Posterior vena cava (tissue), 2 donors: Measurements from ENCODE around the gene ECT2L. TPM values are rescaled to one million over a fixed set of nuclear protein-coding genes. Genes with fewer than 3 reads are reported as not detected.
"Not testable (repeated sequence)": the region's sequence is repeated elsewhere in the genome, so short reads cannot be mapped to it uniquely, and the experiment has no call there.

Experiments
- DNase-seq: peaks from one replicate; pipeline ENCODE4 v3.0.0-alpha.2; 2020; ENCODE audit warnings: low spot score
- intact Hi-C, 2 donors: fragments of 100-400 bp; cut with DNase I; formaldehyde crosslinking; loops; one replicate each; pipeline versions ENCODE4 v1.14.1 to v1.14.2; 2022 to 2023
- total RNA-seq, 2 donors: library from RNA; stranded (reverse); fragmentation: NEBNext Ultra II Directional; extraction: Animal tissue kit (Norgen Biotek cat#: 25700); gene quantifications; one replicate each; pipeline ENCODE4 v1.2.1, GENCODE V29; 2021
- donor health status: DM: yes; HTN: yes; CAD: no.
- donor health status: DM: yes; HTN: yes; CAD: no.

The ECT2L gene
- total RNA-seq, 2 donors from 2014 or later = 0.33 TPM; not detected in 1

DNA sequence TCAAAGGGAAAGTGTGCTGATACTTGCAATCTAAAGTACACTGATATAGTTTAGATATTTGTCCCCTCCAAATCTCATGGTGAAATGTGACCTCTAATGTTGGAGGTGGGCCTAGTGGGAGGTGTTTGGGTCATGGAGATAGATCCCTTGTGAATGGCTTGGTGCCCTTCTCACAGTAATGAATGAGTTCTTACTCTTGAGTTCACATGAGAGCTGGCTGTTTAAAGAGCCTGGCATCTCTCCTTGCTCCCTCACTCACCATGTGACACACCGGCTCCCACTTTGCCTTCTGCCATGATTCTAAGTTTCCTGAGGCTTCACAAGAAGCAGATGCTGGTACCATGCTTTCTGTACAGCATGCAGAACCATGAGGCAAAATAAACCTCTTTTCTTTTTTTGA, 114.1 kb downstream of the ECT2L start:
- intact Hi-C loops = no loop called here
- no peak for DNase-seq

DNA sequence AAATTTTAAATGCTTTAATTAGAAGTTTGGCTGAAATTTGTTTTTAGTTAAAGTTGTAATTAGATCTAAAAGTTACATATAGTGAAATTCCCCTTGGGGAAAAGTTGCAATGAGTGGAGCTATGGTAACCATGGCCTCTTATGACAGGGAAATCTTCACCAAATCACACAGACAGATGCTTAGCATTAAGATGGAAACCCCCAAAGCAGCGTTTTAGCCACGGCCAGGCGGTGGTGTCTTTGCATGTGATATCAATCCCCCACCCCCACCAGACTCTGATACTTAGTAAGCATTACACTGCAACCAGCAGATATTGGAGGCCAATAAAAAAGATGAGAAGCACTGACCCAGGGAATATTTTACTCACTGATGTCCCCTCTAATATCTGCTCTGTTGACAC, 116.4 kb downstream of the ECT2L start:
- no peak for DNase-seq
- intact Hi-C loops = no loop called here

DNA sequence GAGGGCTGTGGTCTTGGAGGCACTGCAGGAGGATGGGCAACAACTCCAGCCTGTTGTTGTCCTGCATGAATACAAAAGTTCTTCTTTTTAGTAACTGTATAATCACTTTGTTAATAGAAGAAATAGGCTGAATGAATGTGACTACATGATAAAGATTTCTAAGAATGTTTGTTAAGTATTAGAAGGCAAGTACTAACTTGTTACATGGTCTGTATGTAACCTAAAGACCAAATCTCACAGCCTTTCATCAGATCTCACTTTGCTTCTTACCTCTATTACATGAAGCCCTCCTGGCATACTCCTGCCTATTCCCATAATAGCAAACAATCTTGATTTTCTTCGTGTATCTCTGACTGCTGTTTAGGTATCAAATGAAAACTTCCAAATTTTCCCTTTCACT, 118.8 kb downstream of the ECT2L start:
- intact Hi-C loops = no loop called here

GRCh38 chr6:138920906-138921305, 125.0 kb downstream of the ECT2L start:
- intact Hi-C loops = no loop called here
- DNase-seq = no peak

More for the DNA sequence above, 118.8 kb downstream of the ECT2L start:
- DNase-seq = no peak

DNA sequence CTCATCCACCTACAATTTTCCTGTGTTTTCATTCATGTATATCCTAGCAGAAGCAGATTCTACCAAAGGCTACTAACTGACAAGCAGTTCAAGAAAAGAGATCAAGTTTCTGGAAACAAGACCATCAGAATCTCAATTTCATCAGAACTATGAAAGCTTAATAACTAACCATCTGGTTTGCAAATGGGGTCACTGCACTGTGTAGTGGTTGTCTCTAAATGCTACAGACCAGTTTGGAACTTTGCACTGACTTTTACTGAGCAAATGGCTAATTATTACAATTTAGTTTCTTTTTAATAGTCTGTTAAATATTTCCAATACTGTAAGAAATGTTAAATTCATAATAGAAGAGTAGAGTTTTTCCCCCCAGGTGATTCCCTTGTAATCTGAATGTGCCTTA, 127.7 kb downstream of the ECT2L start:
- intact Hi-C loops = no loop called here
- DNase-seq = no peak

GRCh38 chr6:138925806-138926205, 129.9 kb downstream of the ECT2L start:
- DNase-seq = no peak
- intact Hi-C loops = no loop called here

- DNase-seq = no peak
- intact Hi-C loops = no loop called here
These were observed 130.7 kb downstream of the ECT2L start for GRCh38 chr6:138926579-138926978.

DNA sequence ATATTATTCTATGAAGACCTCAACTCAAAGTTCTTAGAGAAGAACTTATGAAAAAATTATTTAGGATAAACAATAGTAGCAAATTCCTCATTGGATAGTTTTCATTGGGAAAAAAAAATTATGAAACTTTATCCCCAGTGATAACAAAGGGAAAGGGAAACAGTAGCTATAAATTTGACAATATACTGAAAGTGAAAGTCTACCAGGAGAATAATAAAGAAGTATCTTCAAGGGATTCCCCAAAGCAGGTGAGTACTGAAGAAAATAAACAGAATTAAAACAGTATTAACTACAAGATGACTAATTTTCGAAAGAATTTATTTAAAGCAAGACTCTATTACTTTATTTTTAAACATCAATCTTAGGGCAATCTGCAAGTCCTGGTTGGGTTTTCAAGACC, 135.8 kb downstream of the ECT2L start:
- no peak for DNase-seq
- intact Hi-C loops = no loop called here

DNA sequence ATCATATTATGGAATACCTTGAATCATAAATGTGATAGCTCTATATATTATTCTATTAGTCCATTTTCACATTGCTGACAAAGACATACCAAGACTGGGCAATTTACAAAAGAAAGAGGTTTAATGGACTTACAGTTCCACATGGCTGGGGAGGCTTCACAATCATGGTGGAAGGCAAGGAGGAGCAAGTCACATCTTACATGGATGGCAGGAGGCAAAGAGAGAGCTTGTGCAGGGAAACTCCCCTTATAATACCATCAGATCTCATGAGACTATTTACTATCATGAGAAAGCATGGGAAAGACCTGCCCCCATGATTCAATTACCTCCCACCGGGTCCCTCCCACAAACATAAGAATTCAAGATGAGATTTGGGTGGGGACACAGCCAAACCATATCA, 141.0 kb downstream of the ECT2L start:
- DNase-seq, intact Hi-C loops: not testable (repeated sequence)

DNA sequence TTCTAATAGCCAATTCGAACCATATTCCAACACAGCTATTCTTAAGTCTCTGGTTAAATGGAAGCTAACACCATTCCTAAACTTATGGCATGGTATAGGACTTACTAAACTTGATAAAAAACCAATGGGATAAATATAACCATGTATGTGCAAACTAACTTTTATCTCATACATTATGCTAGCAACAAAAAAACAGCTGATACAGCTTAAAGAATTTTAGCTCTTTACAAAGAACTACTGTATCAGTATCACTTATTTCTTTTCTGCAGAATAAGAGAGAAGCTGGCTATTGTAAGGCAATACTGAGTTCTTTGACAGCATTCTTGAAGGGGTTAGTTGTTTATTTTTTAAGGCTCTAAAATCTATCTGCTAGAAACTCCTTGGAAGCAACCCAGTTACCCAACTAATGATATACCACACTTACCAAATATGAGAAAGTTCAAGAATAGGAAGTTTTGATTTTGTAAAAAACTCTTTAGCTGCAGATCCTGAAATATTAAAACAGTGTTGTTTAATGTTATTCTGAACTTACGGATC, 147.3 kb downstream of the ECT2L start:
- intact Hi-C loops = no loop called here

DNA sequence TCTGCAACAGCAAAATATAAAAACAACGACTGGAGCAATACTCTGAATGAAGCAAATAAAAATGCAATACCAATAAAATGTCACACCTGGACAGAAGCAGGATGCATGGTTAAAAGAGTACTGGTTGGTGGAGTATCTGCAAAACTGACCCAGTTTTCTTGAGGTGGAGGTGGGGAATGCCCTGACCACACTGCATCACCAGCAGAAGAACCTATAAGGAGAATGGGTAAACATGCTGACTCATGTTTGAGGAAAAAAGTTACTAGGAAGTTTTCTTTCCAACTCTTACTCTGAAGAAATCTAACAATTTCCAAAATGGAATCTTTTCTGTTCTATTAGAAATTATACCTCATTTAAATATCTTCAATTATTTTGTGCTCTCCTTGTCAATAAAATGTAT, 148.5 kb downstream of the ECT2L start:
- DNase-seq = no peak
- intact Hi-C loops = no loop called here

More for the DNA sequence above, 147.3 kb downstream of the ECT2L start:
- DNase-seq = no peak

DNA sequence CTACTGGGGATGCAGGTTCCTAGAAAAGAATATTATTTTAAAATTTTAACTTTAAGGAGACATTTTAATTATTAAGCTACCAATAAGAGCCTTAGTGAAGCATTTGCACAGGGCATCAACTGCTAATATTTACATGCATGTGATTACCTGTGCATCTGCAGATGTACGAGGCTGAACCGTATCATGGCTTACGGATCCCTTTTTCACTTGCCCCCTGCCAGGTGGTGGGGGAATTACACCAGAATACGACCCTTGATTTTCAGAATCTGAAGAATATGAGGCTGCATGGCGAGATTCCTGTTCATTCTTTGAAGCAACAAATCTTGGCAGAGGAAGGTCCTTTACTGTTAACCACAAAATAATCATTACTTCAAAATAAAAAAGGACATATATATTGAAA, 149.5 kb downstream of the ECT2L start:
- no peak for DNase-seq
- intact Hi-C loops = no loop called here

DNA sequence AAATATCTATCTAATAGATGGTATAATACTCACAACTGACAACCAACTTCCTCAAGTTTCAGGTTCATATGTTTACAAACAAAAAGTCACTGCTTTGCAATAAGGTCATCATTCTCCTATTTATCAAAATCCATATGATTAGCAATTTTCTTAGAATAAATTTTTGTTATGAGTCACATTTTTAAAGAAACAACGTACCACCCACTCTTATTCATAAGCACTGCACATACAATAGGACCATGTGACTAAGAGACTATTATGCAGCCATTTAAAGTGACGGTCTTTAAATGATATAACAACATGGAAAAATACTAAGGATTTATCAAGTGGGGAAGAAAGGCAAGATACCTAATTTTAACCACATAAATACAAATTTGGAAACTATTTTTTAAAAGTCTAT, 152.1 kb downstream of the ECT2L start:
- intact Hi-C loops = no loop called here
- no peak for DNase-seq

GRCh38 chr6:138948546-138949179, 152.8 kb downstream of the ECT2L start:
- intact Hi-C loops = no loop called here
- DNase-seq = no peak

- no peak for DNase-seq
- intact Hi-C loops = no loop called here
These were observed 157.6 kb downstream of the ECT2L start for GRCh38 chr6:138953451-138953850.

Other genes starting within 250 kb of the ECT2L start
- 1 to 10 TPM; 6.8 to 9.6 TPM for gene CCDC28A, start 22.3 kb upstream of the ECT2L start, total RNA-seq
- gene REPS1, start 192.2 kb downstream of the ECT2L start, total RNA-seq = 10 to 100 TPM; 28.5 to 28.7 TPM
- 10 to 100 TPM; 15.0 to 16.2 TPM for gene ABRACL, start 232.7 kb downstream of the ECT2L start, total RNA-seq